ENCODE data around the gene PTH1R. TPM values are rescaled to one million over a fixed set of nuclear protein-coding genes. Genes with fewer than 3 reads are reported as not detected.

The PTH1R gene
- total and polyA plus RNA-seq, 10 of the 15 experiments (the other 5 are each of a cell fraction or from before 2014, with no cell fraction given): not detected

- intact Hi-C loops (cut with micrococcal nuclease; ENCODE audit: unreplicated experiment): loop anchor here (1.0 kb wide), 1 partner anchor 43 kb away; no protein-coding TSS in a partner anchor
- H3K4me1 ChIP-seq (ENCODE audit: control insufficient read depth, insufficient read depth, low read length): peaks cover 5% of the 10 kb centered on the region
- 48% methylated on average over 8 of the region's 8 CpGs for WGBS (ENCODE audit: insufficient coverage, insufficient replicate concordance, low lambda C conversion rate, missing lambda C conversion rate)
- no peak overlapping the region for H3K27ac ChIP-seq (ENCODE audit: control insufficient read depth, insufficient read depth)
- H4K20me1 ChIP-seq (ENCODE audit: control insufficient read depth, insufficient read depth): no peaks in the 10 kb centered on the region
- H3K9me3 ChIP-seq (replicated peaks; ENCODE audit: control insufficient read depth, insufficient read depth, low read length): no peaks in the 10 kb centered on the region
- no peak overlapping the region for H3K4me3 ChIP-seq
- RAD21 ChIA-PET (ENCODE audit: unreplicated experiment): interaction anchor here (0.8 to 1.6 kb wide), 14 partner anchors 8 to 207 kb away, joined by 3 to 7 read pairs (median 4); no protein-coding TSS in a partner anchor
- no peak overlapping the region for H2AFZ ChIP-seq (ENCODE audit: control insufficient read depth, low read depth, low read length)
- H3K36me3 ChIP-seq (ENCODE audit: control insufficient read depth in 2 of 2, insufficient read depth in 2 of 2, low read length in 1 of 2): 0 out of 4 replicates have a peak, but pooled peaks cover 0 to 3% of the 10 kb centered on the region in 2 experiments
- no peak for TF ChIP-seq NR2C2 (IDR thresholded peaks at IDR 0.05; ENCODE audit: borderline replicate concordance, control insufficient read depth, insufficient read length, low read depth)
- TF ChIP-seq MXI1 (IDR thresholded peaks at IDR 0.05; ENCODE audit: low read depth, low read length): no peak
- 0 out of 2 replicates have a peak, but pooled peaks have one; percentile 14 for TF ChIP-seq POLR2A (IDR thresholded peaks at IDR 0.05; ENCODE audit: low read depth, low read length)
- no peak for TF ChIP-seq SREBF2 (IDR thresholded peaks at IDR 0.05; ENCODE audit: low read length)
- TF ChIP-seq CUX1 (IDR thresholded peaks at IDR 0.05; ENCODE audit: insufficient replicate concordance, low read depth, low read length): no peak
- TF ChIP-seq SREBF1 (IDR thresholded peaks at IDR 0.05; ENCODE audit: low read length): no peak
- TF ChIP-seq RBBP5 (conservative IDR thresholded peaks at IDR 0.05): no peak
- CTCF ChIA-PET: interaction anchor here (0.5 to 1.8 kb wide), 35 partner anchors 8 to 1293 kb away, joined by 3 to 20 read pairs (median 4); no protein-coding TSS in a partner anchor
- no peak overlapping the region for H3K9ac ChIP-seq (ENCODE audit: control insufficient read depth, insufficient read depth, low read length)
- in situ Hi-C loops (cut with MboI): no loop called here
- ATAC-seq (peak; percentile 8), DNase-seq (ENCODE audit: low read depth, low spot score) (no peak), FAIRE-seq (no peak)
- no peak overlapping the region for H3K4me2 ChIP-seq (ENCODE audit: control insufficient read depth, insufficient read depth)
- no peaks in the 10 kb centered on the region for H3K27me3 ChIP-seq (replicated peaks in 1 of 2; ENCODE audit: control insufficient read depth in 2 of 2, insufficient read depth in 2 of 2, low read length in 1 of 2)
- SMC1A ChIA-PET (ENCODE audit: uncharacterized antibody, unreplicated experiment): interaction anchor here (0.5 to 1.8 kb wide), 11 partner anchors 14 to 512 kb away, joined by 3 to 8 read pairs (median 3); no protein-coding TSS in a partner anchor
- BruUV-seq (replicated peaks): no TSS peak
- POLR2A ChIA-PET: interaction anchor here (0.6 kb wide), 1 partner anchor 68 kb away, joined by 3 read pairs; no protein-coding TSS in a partner anchor
- H3K79me2 ChIP-seq (ENCODE audit: control insufficient read depth, insufficient read depth, low read length): no peaks in the 10 kb centered on the region
Measured at GRCh38 chr3:46908986-46909534, 31.5 kb downstream of the PTH1R start.

Measured in GM12878 (cell line).